Measurements from ENCODE around the gene CDH8. TPM values are rescaled to one million over a fixed set of nuclear protein-coding genes. Genes with fewer than 3 reads are reported as not detected.

CDH8 gene
- polyA plus RNA-seq, 1 of the 3 experiments (the other 2 are of a cell fraction), result 0.05 TPM

- H3K4me2 ChIP-seq, result no peak overlapping the region
- 33% methylated on average over 2 of the region's 2 CpGs for WGBS (ENCODE audit: low lambda C conversion rate)
- ChIA-PET CTCF (interaction anchor here (0.7 kb wide), 1 partner anchor 1472 kb away, joined by 3 read pairs; no protein-coding TSS in a partner anchor), POLR2A (no interaction called here)
- no peak for DNase-seq
- H3K36me3 ChIP-seq (replicated peaks in 1 of 2; ENCODE audit: control insufficient read depth in 1 of 2, insufficient read depth in 2 of 2, low read length in 1 of 2), result no peaks in the 10 kb centered on the region
- H3K79me2 ChIP-seq (ENCODE audit: insufficient read depth), result no peaks in the 10 kb centered on the region
- H3K27me3 ChIP-seq (ENCODE audit: insufficient read depth), result no peaks in the 10 kb centered on the region
- no peaks in the 10 kb centered on the region for H4K20me1 ChIP-seq (ENCODE audit: insufficient read depth)
- H2AFZ ChIP-seq (ENCODE audit: low read depth), result no peak overlapping the region
- TF ChIP-seq FOXM1 (IDR thresholded peaks at IDR 0.05; ENCODE audit: low read depth), result no peak
- no peaks in the 10 kb centered on the region for H3K9me2 ChIP-seq
- no peak overlapping the region for H3K27ac ChIP-seq (ENCODE audit: low read depth in 2 of 2, low read length in 1 of 2)
- H3K9ac ChIP-seq, result no peak overlapping the region
- no peaks in the 10 kb centered on the region for H3F3A ChIP-seq (replicated peaks; ENCODE audit: insufficient read depth)
- H3K4me3 ChIP-seq (ENCODE audit: low read depth in 2 of 2, low read length in 1 of 2), result no peak overlapping the region
- no peaks in the 10 kb centered on the region for H3K9me3 ChIP-seq
- H3K4me1 ChIP-seq (ENCODE audit: control insufficient read depth in 1 of 2, insufficient read depth in 2 of 2, low read depth in 1 of 2, low read length in 1 of 2), result no peaks in the 10 kb centered on the region
These were observed 359.5 kb downstream of the CDH8 start for GRCh38 chr16:61676740-61677139.

GRCh38 chr16:61671161-61671560 is 365.1 kb downstream of the CDH8 start:
- Histone ChIP-seq H3K9ac (no peak overlapping the region), H3K27ac (ENCODE audit: low read depth in 2 of 2, low read length in 1 of 2) (no peak overlapping the region), H2AFZ (ENCODE audit: low read depth) (no peak overlapping the region), H3K4me3 (ENCODE audit: low read depth in 2 of 2, low read length in 1 of 2) (no peak overlapping the region), H3K79me2 (ENCODE audit: insufficient read depth) (no peaks in the 10 kb centered on the region), H3K27me3 (ENCODE audit: insufficient read depth) (no peaks in the 10 kb centered on the region), H3K4me2 (no peak overlapping the region), H3F3A (replicated peaks; ENCODE audit: insufficient read depth) (no peaks in the 10 kb centered on the region), H3K36me3 (replicated peaks in 1 of 2; ENCODE audit: control insufficient read depth in 1 of 2, insufficient read depth in 2 of 2, low read length in 1 of 2) (no peaks in the 10 kb centered on the region), H3K9me3 (no peaks in the 10 kb centered on the region), H4K20me1 (ENCODE audit: insufficient read depth) (no peaks in the 10 kb centered on the region), H3K4me1 (ENCODE audit: control insufficient read depth in 1 of 2, insufficient read depth in 2 of 2, low read depth in 1 of 2, low read length in 1 of 2) (no peaks in the 10 kb centered on the region), H3K9me2 (no peaks in the 10 kb centered on the region)
- no peak for DNase-seq
- 8% methylated on average over 3 of the region's 3 CpGs for WGBS (ENCODE audit: low lambda C conversion rate)
- ChIA-PET CTCF (no interaction called here), POLR2A (no interaction called here)
- TF ChIP-seq GATA2 (CRISPR knock-in tag; IDR thresholded peaks at IDR 0.05) (no peak), EP300 (IDR thresholded peaks at IDR 0.05; ENCODE audit: borderline replicate concordance in 1 of 2, low read depth in 1 of 2, low read length in 1 of 2) (no peak), PBX3 (IDR thresholded peaks at IDR 0.05) (no peak), TCF12 (IDR thresholded peaks at IDR 0.05) (no peak), TAF1 (IDR thresholded peaks at IDR 0.05; ENCODE audit: borderline replicate concordance, low read depth, low read length) (no peak), FOXJ3 (CRISPR knock-in tag; IDR thresholded peaks at IDR 0.05) (no peak), MEF2A (IDR thresholded peaks at IDR 0.05; ENCODE audit: borderline replicate concordance, low read depth) (no peak), RCOR1 (IDR thresholded peaks at IDR 0.05; ENCODE audit: low read length) (no peak), POLR2AphosphoS5 (IDR thresholded peaks at IDR 0.05; ENCODE audit: low read depth, low read length) (no peak)

- Histone ChIP-seq H3K9me3 (no peaks in the 10 kb centered on the region), H3F3A (replicated peaks; ENCODE audit: insufficient read depth) (no peaks in the 10 kb centered on the region), H2AFZ (ENCODE audit: low read depth) (no peak overlapping the region), H3K4me3 (ENCODE audit: low read depth in 2 of 2, low read length in 1 of 2) (no peak overlapping the region), H3K36me3 (replicated peaks in 1 of 2; ENCODE audit: control insufficient read depth in 1 of 2, insufficient read depth in 2 of 2, low read length in 1 of 2) (no peaks in the 10 kb centered on the region), H3K4me1 (ENCODE audit: control insufficient read depth in 1 of 2, insufficient read depth in 2 of 2, low read depth in 1 of 2, low read length in 1 of 2) (no peaks in the 10 kb centered on the region), H3K9ac (no peak overlapping the region), H3K27me3 (ENCODE audit: insufficient read depth) (no peaks in the 10 kb centered on the region), H3K4me2 (no peak overlapping the region), H3K79me2 (ENCODE audit: insufficient read depth) (no peaks in the 10 kb centered on the region), H4K20me1 (ENCODE audit: insufficient read depth) (no peaks in the 10 kb centered on the region), H3K9me2 (no peaks in the 10 kb centered on the region), H3K27ac (ENCODE audit: low read depth in 2 of 2, low read length in 1 of 2) (no peak overlapping the region)
- CTCF ChIA-PET, result no interaction called here
- POLR2A ChIA-PET, result no interaction called here
- no peak for DNase-seq
- 21% methylated on average over 1 of the region's 1 CpG for WGBS (ENCODE audit: low lambda C conversion rate)
- no peak for TF ChIP-seq YY1 (IDR thresholded peaks at IDR 0.05; ENCODE audit: low read depth)
- TF ChIP-seq, protein P1, sequence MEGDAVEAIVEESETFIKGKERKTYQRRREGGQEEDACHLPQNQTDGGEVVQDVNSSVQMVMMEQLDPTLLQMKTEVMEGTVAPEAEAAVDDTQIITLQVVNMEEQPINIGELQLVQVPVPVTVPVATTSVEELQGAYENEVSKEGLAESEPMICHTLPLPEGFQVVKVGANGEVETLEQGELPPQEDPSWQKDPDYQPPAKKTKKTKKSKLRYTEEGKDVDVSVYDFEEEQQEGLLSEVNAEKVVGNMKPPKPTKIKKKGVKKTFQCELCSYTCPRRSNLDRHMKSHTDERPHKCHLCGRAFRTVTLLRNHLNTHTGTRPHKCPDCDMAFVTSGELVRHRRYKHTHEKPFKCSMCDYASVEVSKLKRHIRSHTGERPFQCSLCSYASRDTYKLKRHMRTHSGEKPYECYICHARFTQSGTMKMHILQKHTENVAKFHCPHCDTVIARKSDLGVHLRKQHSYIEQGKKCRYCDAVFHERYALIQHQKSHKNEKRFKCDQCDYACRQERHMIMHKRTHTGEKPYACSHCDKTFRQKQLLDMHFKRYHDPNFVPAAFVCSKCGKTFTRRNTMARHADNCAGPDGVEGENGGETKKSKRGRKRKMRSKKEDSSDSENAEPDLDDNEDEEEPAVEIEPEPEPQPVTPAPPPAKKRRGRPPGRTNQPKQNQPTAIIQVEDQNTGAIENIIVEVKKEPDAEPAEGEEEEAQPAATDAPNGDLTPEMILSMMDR (IDR thresholded peaks at IDR 0.05), result no peak
- no peak for TF ChIP-seq NFIC (IDR thresholded peaks at IDR 0.05; ENCODE audit: borderline replicate concordance)
- no peak for TF ChIP-seq SMC3 (IDR thresholded peaks at IDR 0.05; ENCODE audit: low read depth, low read length)
- TF ChIP-seq EZH2phosphoT487 (IDR thresholded peaks at IDR 0.05; ENCODE audit: borderline replicate concordance, low read depth), result no peak
- TF ChIP-seq JUND (IDR thresholded peaks at IDR 0.05), result no peak
- TF ChIP-seq MAX (IDR thresholded peaks at IDR 0.05; ENCODE audit: low read depth), result no peak
- no peak for TF ChIP-seq SIN3A (IDR thresholded peaks at IDR 0.05; ENCODE audit: borderline replicate concordance, low read depth, low read length)
- no peak for TF ChIP-seq RCOR1 (IDR thresholded peaks at IDR 0.05; ENCODE audit: low read length)
- TF ChIP-seq RAD21 (IDR thresholded peaks at IDR 0.05; ENCODE audit: low read length), result no peak
- TF ChIP-seq TCF12 (IDR thresholded peaks at IDR 0.05), result no peak
- TF ChIP-seq CHD2 (IDR thresholded peaks at IDR 0.05; ENCODE audit: low read length, partially characterized antibody), result no peak
- TF ChIP-seq GATA2 (CRISPR knock-in tag; IDR thresholded peaks at IDR 0.05), result no peak
- no peak for TF ChIP-seq PBX3 (IDR thresholded peaks at IDR 0.05)
- no peak for TF ChIP-seq FOXJ3 (CRISPR knock-in tag; IDR thresholded peaks at IDR 0.05)
- TF ChIP-seq GABPA (IDR thresholded peaks at IDR 0.05; ENCODE audit: low read depth), result no peak
These were observed 370.7 kb downstream of the CDH8 start for GRCh38 chr16:61665512-61665911.

Data from SK-N-SH (cell line).